Neural cell (in vitro differentiated cells): ENCODE data around the gene RPS6KA2. TPM values are rescaled to one million over a fixed set of nuclear protein-coding genes. Genes with fewer than 3 reads are reported as not detected.
"Not testable (repeated sequence)": the region's sequence is repeated elsewhere in the genome, so short reads cannot be mapped to it uniquely, and the experiment has no call there.

ENCODE experiments used
- H2AFZ ChIP-seq: fragments of 200-600, 300-800 bp; sonication (generic), shearing (Covaris generic); 2 replicates; pipeline ENCODE4 v1.6.0; 2014; ENCODE audit warnings: low read depth, mild to moderate bottlenecking, antibody characterized with exemption, low read length, moderate library complexity
- H3F3A ChIP-seq: fragments of 200-600 bp; shearing (Covaris generic); 2 replicates; pipeline ENCODE4 v1.6.1; 2016; ENCODE audit warnings: mild to moderate bottlenecking, moderate library complexity, mixed read lengths, antibody characterized with exemption, low read length; ENCODE audit not compliant: insufficient read depth, poor library complexity, severe bottlenecking
- H3K27ac ChIP-seq: fragments of 200-600, 300-800 bp; sonication (generic), shearing (Covaris generic); 2 replicates; pipeline ENCODE4 v1.5.1; 2014; ENCODE audit warnings: mild to moderate bottlenecking, low read length, moderate library complexity
- H3K27me3 ChIP-seq: fragments of 300-800, 200-600 bp; sonication (generic), shearing (Covaris generic); 2 replicates; pipeline ENCODE4 v1.6.0; 2014; ENCODE audit warnings: mild to moderate bottlenecking, low read depth, low read length, moderate library complexity; ENCODE audit not compliant: insufficient read depth
- H3K36me3 ChIP-seq: fragments of 300-800, 200-600 bp; sonication (generic), shearing (Covaris generic); 2 replicates; pipeline ENCODE4 v1.5.1; 2014; ENCODE audit warnings: mild to moderate bottlenecking, antibody characterized with exemption, low read length, moderate library complexity; ENCODE audit not compliant: insufficient read depth
- H3K4me2 ChIP-seq: fragments of 300-800, 200-600 bp; sonication (generic), shearing (Covaris generic); 2 replicates; pipeline ENCODE4 v1.6.0; 2014; ENCODE audit warnings: mild to moderate bottlenecking, low read length
- H3K4me3 ChIP-seq: fragments of 300-800, 200-600 bp; sonication (generic), shearing (Covaris generic); 2 replicates; pipeline ENCODE4 v1.5.1; 2014; ENCODE audit warnings: mild to moderate bottlenecking, low read length, moderate library complexity
- H3K79me2 ChIP-seq: fragments of 200-600 bp; shearing (Covaris generic); replicated peaks from 2 replicates; pipeline ENCODE4 v1.6.0; 2014; ENCODE audit warnings: mild to moderate bottlenecking, low read length, moderate library complexity; ENCODE audit not compliant: insufficient read depth
- H3K9ac ChIP-seq: fragments of 300-800, 200-600 bp; sonication (generic), shearing (Covaris generic); 2 replicates; pipeline ENCODE4 v1.6.1; 2016; ENCODE audit warnings: mild to moderate bottlenecking, low read length, mixed read lengths
- H3K9me2 ChIP-seq: fragments of 200-600 bp; shearing (Covaris generic); 2 replicates; pipeline ENCODE4 v1.6.1; 2016; ENCODE audit warnings: mild to moderate bottlenecking, low read length, mixed read lengths; ENCODE audit not compliant: insufficient read depth
- H3K9me3 ChIP-seq: fragments of 200-600, 300-800 bp; sonication (generic), shearing (Covaris generic); 2 replicates; pipeline ENCODE4 v1.6.1; 2016; ENCODE audit warnings: mild to moderate bottlenecking, mixed run types, low read length, moderate library complexity, mixed read lengths
- H4K20me1 ChIP-seq: fragments of 200-600 bp; shearing (Covaris generic); 2 replicates; pipeline ENCODE4 v1.6.1; 2016; ENCODE audit warnings: mild to moderate bottlenecking, mixed run types; ENCODE audit not compliant: insufficient read depth
- CTCF ChIP-seq: fragments of 450-650 bp; IDR thresholded peaks from 2 replicates; pipeline ENCODE4 v1.5.1; 2014; ENCODE audit warnings: antibody characterized with exemption, mild to moderate bottlenecking, moderate library complexity; ENCODE audit not compliant: poor library complexity, severe bottlenecking
- EP300 ChIP-seq: fragments of 450-650 bp; conservative IDR thresholded peaks from 2 replicates; pipeline ENCODE4 v1.6.1; 2014; ENCODE audit warnings: antibody characterized with exemption, mild to moderate bottlenecking, moderate library complexity; ENCODE audit not compliant: poor library complexity, severe bottlenecking
- EZH2 ChIP-seq: fragments of 200-600, 300-800 bp; shearing (Covaris generic), sonication (generic); IDR thresholded peaks from 2 replicates; pipeline ENCODE4 v1.6.1; 2014; ENCODE audit warnings: antibody characterized with exemption, low read length, borderline replicate concordance, mild to moderate bottlenecking; ENCODE audit not compliant: insufficient read depth, poor library complexity, severe bottlenecking
- MXI1 ChIP-seq: fragments of 450-650 bp; conservative IDR thresholded peaks from 2 replicates; pipeline ENCODE4 v1.6.1; 2014; ENCODE audit warnings: antibody characterized with exemption, mild to moderate bottlenecking; ENCODE audit not compliant: poor library complexity, severe bottlenecking
- POLR2AphosphoS5 ChIP-seq: IDR thresholded peaks from 2 replicates; pipeline ENCODE4 v1.6.1; 2012
- RAD21 ChIP-seq: fragments of 450-650 bp; conservative IDR thresholded peaks from 2 replicates; pipeline ENCODE4 v1.6.1; 2014; ENCODE audit warnings: antibody characterized with exemption, mild to moderate bottlenecking, moderate library complexity
- REST ChIP-seq: IDR thresholded peaks from 2 replicates; pipeline ENCODE4 v1.6.1; 2012; ENCODE audit warnings: borderline replicate concordance
- SMC3 ChIP-seq: fragments of 450-650 bp; conservative IDR thresholded peaks from 2 replicates; pipeline ENCODE4 v1.6.1; 2014; ENCODE audit warnings: antibody characterized with exemption, mild to moderate bottlenecking, moderate library complexity; ENCODE audit not compliant: poor library complexity
- TAF1 ChIP-seq: IDR thresholded peaks from 2 replicates; pipeline ENCODE4 v1.6.1; 2012; ENCODE audit warnings: low read depth
- polyA plus RNA-seq: library from polyadenylated mRNA; depleted of rRNA; stranded (reverse); fragments of >200 nt; gene quantifications from 2 replicates; pipeline ENCODE4 v1.2.3, GENCODE V29; 2014

Gene RPS6KA2
- polyA plus RNA-seq, 1 donor from 2014 or later: 34.3 TPM

DNA sequence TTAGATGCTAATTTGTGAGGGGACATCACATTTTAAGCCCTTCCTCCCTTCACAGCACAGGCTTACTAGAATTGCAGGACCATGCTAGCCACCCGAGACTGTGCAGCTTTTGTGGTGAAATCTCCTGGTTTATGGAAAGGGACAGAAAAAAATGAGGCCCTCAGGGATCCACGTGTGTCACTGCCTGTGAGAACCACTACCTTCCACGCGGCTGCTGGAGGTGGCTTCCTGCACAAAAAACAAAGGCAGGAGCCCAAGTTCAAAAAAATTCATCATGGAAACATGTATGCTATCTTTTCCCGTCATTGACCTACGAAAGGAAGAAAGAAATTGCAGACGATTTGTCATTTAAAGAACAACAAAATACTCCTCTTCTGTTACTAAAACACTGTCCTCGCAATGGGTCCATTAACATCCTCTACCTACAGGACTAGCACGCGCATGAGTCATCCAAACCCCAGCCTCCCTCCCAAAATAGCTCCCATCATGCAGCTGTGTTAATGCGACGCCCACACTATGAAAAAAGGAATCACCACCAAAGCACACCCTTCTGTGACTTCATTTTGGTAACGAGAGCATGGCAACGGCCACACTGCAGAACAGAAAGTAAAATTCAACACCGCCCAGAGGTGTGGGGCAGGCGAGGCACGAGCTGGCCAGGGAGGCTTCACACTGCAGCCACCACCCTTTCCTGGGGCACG lies 86.3 kb downstream of the RPS6KA2 start:
- H3F3A ChIP-seq: no peaks in the 10 kb centered on the region
- no peak overlapping the region for H2AFZ ChIP-seq
- no peaks in the 10 kb centered on the region for H3K27me3 ChIP-seq
- no peak overlapping the region for H3K9ac ChIP-seq
- H4K20me1 ChIP-seq: no peaks in the 10 kb centered on the region
- no peaks in the 10 kb centered on the region for H3K36me3 ChIP-seq
- H3K9me2 ChIP-seq: no peaks in the 10 kb centered on the region
- TF ChIP-seq SMC3 (no peak), EZH2 (no peak), MXI1 (no peak), TAF1 (no peak), RAD21 (no peak), POLR2AphosphoS5 (no peak), EP300 (no peak), REST (no peak), CTCF (no peak)
- H3K4me2 ChIP-seq: no peak overlapping the region
- H3K79me2 ChIP-seq: peaks cover 2% of the 10 kb centered on the region
- H3K9me3 ChIP-seq: no peaks in the 10 kb centered on the region
- no peak overlapping the region for H3K4me3 ChIP-seq
- H3K27ac ChIP-seq: no peak overlapping the region

DNA sequence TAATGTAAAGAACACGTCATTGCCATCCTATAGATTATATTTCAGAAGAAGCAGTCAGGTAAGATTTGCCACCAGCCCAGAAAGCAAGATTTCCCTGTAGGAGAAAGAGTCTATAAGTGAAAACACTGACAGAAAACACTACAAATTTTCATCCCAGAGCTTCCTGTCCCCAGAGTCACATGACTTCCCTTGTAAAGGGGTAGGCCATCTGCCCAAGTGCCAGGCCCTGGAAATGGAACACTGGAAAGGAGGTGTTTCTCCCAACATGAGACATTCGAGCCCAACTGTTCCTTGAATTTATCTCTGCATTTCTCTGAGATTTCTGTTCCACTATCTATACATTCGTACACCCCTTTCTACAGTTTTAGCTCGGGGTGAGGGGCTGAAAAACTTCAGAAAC lies 87.5 kb downstream of the RPS6KA2 start:
- H3F3A ChIP-seq: no peaks in the 10 kb centered on the region
- H2AFZ ChIP-seq: no peak overlapping the region
- peaks cover 2% of the 10 kb centered on the region for H3K79me2 ChIP-seq
- TF ChIP-seq SMC3: no peak
- TF ChIP-seq CTCF: no peak
- TF ChIP-seq EZH2: no peak
- TF ChIP-seq MXI1: no peak
- no peak for TF ChIP-seq REST
- no peak for TF ChIP-seq POLR2AphosphoS5
- TF ChIP-seq RAD21: no peak
- TF ChIP-seq TAF1: no peak
- TF ChIP-seq EP300: no peak
- H3K9me3 ChIP-seq: no peaks in the 10 kb centered on the region
- no peaks in the 10 kb centered on the region for H3K9me2 ChIP-seq
- H3K27me3 ChIP-seq: no peaks in the 10 kb centered on the region
- no peak overlapping the region for H3K4me3 ChIP-seq
- H4K20me1 ChIP-seq: no peaks in the 10 kb centered on the region
- no peak overlapping the region for H3K27ac ChIP-seq
- H3K36me3 ChIP-seq: no peaks in the 10 kb centered on the region
- no peak overlapping the region for H3K4me2 ChIP-seq
- H3K9ac ChIP-seq: no peak overlapping the region

DNA sequence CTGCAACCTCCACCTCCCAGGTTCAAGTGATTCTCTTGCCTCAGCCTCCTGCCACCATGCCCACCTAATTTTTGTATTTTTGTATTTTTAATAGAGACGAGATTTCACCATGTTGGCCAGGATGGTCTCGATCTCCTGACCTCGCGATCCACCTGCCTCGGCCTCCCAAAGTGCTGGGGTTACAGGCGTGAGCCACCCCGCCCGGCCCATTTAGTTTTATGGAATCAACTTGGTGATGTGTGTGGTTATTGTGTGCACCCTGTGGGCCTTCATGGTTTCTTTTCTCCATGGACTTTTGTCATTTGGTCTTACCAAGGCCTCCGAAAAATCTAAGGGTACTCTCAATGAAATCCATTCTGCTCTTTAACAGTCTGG lies 88.1 kb downstream of the RPS6KA2 start:
- H3K9me2 ChIP-seq, H3K9me3 ChIP-seq, H3K36me3 ChIP-seq, H3K4me2 ChIP-seq, H2AFZ ChIP-seq, H3K4me3 ChIP-seq, H3K79me2 ChIP-seq, H3K27ac ChIP-seq, H3K9ac ChIP-seq, H4K20me1 ChIP-seq, H3K27me3 ChIP-seq, H3F3A ChIP-seq: not testable (repeated sequence)
